ENCODE results near the gene ZNF714.
A peak's percentile ranks its signal among the peaks of the same experiment; 100 is the strongest.
"Not testable (repeated sequence)": the region's sequence is repeated elsewhere in the genome, so short reads cannot be mapped to it uniquely, and the experiment has no call there.

Gene ZNF714

GRCh38 chr19:21134934-21135366 lies 52.9 kb downstream of the ZNF714 start:
- no peaks in the 10 kb centered on the region for H3K9me3 ChIP-seq (replicated peaks; ENCODE audit: low read length)
- H3K9ac ChIP-seq (ENCODE audit: low read depth, low read length), result no peak overlapping the region
- no peaks in the 10 kb centered on the region for H3K27me3 ChIP-seq (ENCODE audit: control insufficient read depth, insufficient read depth, low read length)

DNA sequence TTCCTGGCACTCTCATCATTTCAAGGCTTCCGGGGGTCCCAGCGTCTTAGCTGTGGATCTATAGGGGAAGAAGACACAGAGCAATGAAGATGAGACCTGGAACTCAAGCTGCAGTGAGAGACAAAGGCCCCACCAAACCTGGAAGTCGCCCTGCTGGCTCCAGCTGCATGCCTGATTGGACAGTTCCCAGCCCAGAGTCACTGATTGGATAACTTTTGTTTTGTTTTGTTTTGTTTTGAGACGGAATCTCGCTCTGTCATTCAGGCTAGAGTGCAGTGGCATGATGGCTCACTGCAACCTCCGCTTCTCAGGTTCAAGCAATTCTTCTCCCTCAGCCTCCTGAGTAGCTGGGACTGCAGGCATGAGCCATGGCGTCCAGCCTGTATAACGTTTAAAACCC lies 53.4 kb downstream of the ZNF714 start:
- no peaks in the 10 kb centered on the region for H3K27me3 ChIP-seq (ENCODE audit: control insufficient read depth, insufficient read depth, low read length)
- no peak overlapping the region for H3K9ac ChIP-seq (ENCODE audit: low read depth, low read length)
- no peaks in the 10 kb centered on the region for H3K9me3 ChIP-seq (replicated peaks; ENCODE audit: low read length)
- H3K4me1 ChIP-seq (ENCODE audit: control insufficient read depth, insufficient read depth, low read length), result no peaks in the 10 kb centered on the region
- no peak overlapping the region for H3K4me3 ChIP-seq (ENCODE audit: low read length)
- H3K36me3 ChIP-seq (ENCODE audit: insufficient read depth, low read length), result no peaks in the 10 kb centered on the region
- H3K4me2 ChIP-seq (ENCODE audit: low read length), result no peak overlapping the region

More at GRCh38 chr19:21134934-21135366, 52.9 kb downstream of the ZNF714 start:
- H3K4me3 ChIP-seq (ENCODE audit: low read length), result no peak overlapping the region
- no peaks in the 10 kb centered on the region for H3K36me3 ChIP-seq (ENCODE audit: insufficient read depth, low read length)
- no peaks in the 10 kb centered on the region for H3K4me1 ChIP-seq (ENCODE audit: control insufficient read depth, insufficient read depth, low read length)
- H3K4me2 ChIP-seq (ENCODE audit: low read length), result no peak overlapping the region

DNA sequence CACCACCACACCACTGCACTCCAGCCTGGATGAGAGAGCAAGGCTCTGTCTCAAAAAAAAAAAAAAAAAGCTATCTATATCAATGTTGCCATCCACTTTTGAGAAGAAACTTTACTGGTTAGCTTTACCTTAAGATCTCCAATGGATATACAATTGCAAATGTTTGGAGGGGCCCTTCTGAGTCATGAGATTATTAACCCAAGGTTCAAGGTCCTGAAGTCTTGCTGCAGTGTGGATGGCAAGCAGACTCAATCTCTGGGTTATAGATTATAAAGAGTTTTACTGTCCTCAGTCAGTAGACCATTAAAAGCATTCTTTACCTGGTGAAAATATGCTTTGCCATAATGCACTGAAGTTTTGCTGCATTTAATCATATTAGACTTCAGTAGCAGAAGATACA lies 56.1 kb downstream of the ZNF714 start:
- Histone ChIP-seq H3K36me3 (ENCODE audit: insufficient read depth, low read length) (no peaks in the 10 kb centered on the region), H3K9me3 (replicated peaks; ENCODE audit: low read length) (no peaks in the 10 kb centered on the region), H3K27me3 (ENCODE audit: control insufficient read depth, insufficient read depth, low read length) (no peaks in the 10 kb centered on the region), H3K4me3 (ENCODE audit: low read length) (no peak overlapping the region), H3K4me2 (ENCODE audit: low read length) (no peak overlapping the region), H3K4me1 (ENCODE audit: control insufficient read depth, insufficient read depth, low read length) (peaks cover 6% of the 10 kb centered on the region), H3K9ac (ENCODE audit: low read depth, low read length) (no peak overlapping the region)

DNA sequence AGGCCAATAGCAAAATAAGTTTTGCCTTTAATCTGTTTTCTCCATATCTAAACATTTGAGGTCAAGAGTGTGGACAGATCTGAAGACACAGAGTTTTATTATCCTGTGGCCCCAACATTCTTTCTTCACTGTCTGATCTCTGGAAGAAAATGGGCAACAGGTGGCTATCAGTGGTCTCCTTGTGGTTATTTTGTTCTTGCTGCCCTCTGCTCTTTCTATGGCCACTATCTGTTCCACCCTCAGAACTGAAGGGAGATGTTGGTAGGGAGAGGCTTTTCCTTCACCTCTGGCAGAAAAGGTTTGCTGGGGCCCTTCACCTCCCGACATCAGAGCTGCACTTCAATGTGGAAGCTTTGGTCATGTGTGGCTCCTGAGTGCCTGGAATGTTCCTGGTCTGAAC lies 59.0 kb downstream of the ZNF714 start:
- H3K4me2 ChIP-seq (ENCODE audit: low read length), result not testable (repeated sequence)
- H3K36me3 ChIP-seq (ENCODE audit: insufficient read depth, low read length), result peaks cover 25% of the 10 kb centered on the region

DNA sequence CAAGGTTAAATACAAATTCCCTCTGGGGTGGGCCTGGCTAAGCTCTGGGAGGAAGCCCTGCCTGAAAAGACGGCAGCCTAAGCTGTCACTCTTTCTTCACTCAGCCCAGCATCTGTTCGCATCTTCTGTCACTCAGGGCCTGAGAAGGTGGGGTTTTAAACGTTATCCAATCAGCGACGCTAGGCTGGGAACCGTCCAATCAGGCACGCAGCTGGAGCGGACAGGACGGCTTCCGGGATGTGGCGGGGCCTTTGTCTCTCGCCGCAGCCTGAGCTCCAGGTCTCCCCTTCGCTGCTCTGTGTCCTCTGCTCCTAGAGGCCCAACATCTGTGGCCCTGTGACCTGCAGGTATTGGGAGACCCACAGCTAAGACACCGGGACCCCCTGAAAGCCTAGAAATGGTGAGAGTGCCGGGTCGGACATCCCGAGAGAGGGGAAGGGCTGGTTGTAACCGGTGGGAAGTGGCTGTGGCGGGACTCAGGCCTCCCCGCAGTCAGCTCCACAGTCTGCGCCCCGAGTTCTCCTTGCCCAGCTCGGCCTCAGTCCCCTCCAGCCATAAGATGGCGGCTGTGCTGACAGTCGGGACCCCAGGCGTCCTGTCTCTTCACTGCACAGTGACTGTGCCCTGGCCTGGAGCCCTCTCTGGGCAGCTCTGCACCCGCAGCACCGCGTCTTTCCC lies 59.9 kb downstream of the ZNF714 start, which contains the start of gene ZNF431:
Gene ZNF431 (plus strand): TSS at position 254 of the 678 bp plus-strand sequence. CDS start 144 bp downstream, at position 398.
- H3K4me3 ChIP-seq (ENCODE audit: low read length), result peak within 1 kb of the TSS; percentile 95
- H3K36me3 ChIP-seq (ENCODE audit: insufficient read depth, low read length), result peaks cover 32% of the 10 kb centered on the region
- peak within 1 kb of the TSS; percentile 98 for H3K9ac ChIP-seq (ENCODE audit: low read depth, low read length)
- no peaks in the 10 kb centered on the region for H3K27me3 ChIP-seq (ENCODE audit: control insufficient read depth, insufficient read depth, low read length)
- peak within 1 kb of the TSS; percentile 80 for H3K4me2 ChIP-seq (ENCODE audit: low read length)
- no peaks in the 10 kb centered on the region for H3K9me3 ChIP-seq (replicated peaks; ENCODE audit: low read length)
- H3K4me1 ChIP-seq (ENCODE audit: control insufficient read depth, insufficient read depth, low read length), result peaks cover 9% of the 10 kb centered on the region

More for the DNA sequence above, 59.0 kb downstream of the ZNF714 start:
- H3K4me1 ChIP-seq (ENCODE audit: control insufficient read depth, insufficient read depth, low read length); H3K9me3 ChIP-seq (replicated peaks; ENCODE audit: low read length); H3K9ac ChIP-seq (ENCODE audit: low read depth, low read length); H3K4me3 ChIP-seq (ENCODE audit: low read length); H3K27me3 ChIP-seq (ENCODE audit: control insufficient read depth, insufficient read depth, low read length): not testable (repeated sequence)

- H3K9ac ChIP-seq (ENCODE audit: low read depth, low read length), result peak overlapping the region; percentile 98
- peak overlapping the region; percentile 16 for H3K4me3 ChIP-seq (ENCODE audit: low read length)
- peaks cover 44% of the 10 kb centered on the region for H3K36me3 ChIP-seq (ENCODE audit: insufficient read depth, low read length)
- peaks cover 9% of the 10 kb centered on the region for H3K4me1 ChIP-seq (ENCODE audit: control insufficient read depth, insufficient read depth, low read length)
- no peaks in the 10 kb centered on the region for H3K27me3 ChIP-seq (ENCODE audit: control insufficient read depth, insufficient read depth, low read length)
- peak overlapping the region; percentile 80 for H3K4me2 ChIP-seq (ENCODE audit: low read length)
- no peaks in the 10 kb centered on the region for H3K9me3 ChIP-seq (replicated peaks; ENCODE audit: low read length)
These were observed 61.4 kb downstream of the ZNF714 start for GRCh38 chr19:21143428-21143827.

DNA sequence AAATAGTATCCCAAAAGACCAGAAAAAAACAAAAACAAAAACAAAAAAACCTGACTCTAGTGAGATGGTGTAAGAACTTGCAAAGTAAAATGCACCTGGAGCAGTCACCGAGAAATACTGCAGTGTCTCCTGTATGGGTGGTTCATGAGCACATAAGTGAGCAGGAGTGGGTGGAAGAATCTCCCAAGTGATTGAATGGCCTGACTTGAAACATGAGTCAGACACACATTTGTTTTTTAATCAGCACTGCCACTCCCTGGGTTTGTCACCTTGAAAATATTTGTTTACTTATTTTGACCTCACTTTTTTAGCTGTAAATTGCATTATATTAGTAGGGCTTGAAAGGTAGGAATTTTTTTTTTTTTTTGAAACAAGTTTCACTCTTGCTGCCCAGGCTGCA lies 61.9 kb downstream of the ZNF714 start:
- H3K4me2 ChIP-seq (ENCODE audit: low read length), result peak overlapping the region; percentile 9
- H3K4me1 ChIP-seq (ENCODE audit: control insufficient read depth, insufficient read depth, low read length), result peaks cover 9% of the 10 kb centered on the region
- no peak overlapping the region for H3K4me3 ChIP-seq (ENCODE audit: low read length)
- H3K9ac ChIP-seq (ENCODE audit: low read depth, low read length), result no peak overlapping the region
- peaks cover 48% of the 10 kb centered on the region for H3K36me3 ChIP-seq (ENCODE audit: insufficient read depth, low read length)
- no peaks in the 10 kb centered on the region for H3K9me3 ChIP-seq (replicated peaks; ENCODE audit: low read length)
- no peaks in the 10 kb centered on the region for H3K27me3 ChIP-seq (ENCODE audit: control insufficient read depth, insufficient read depth, low read length)

GRCh38 chr19:21147540-21147939 lies 65.5 kb downstream of the ZNF714 start:
- H3K36me3 ChIP-seq (ENCODE audit: insufficient read depth, low read length), result peaks cover 79% of the 10 kb centered on the region
- no peak overlapping the region for H3K4me3 ChIP-seq (ENCODE audit: low read length)
- no peak overlapping the region for H3K4me2 ChIP-seq (ENCODE audit: low read length)
- H3K9me3 ChIP-seq (replicated peaks; ENCODE audit: low read length), result no peaks in the 10 kb centered on the region
- no peak overlapping the region for H3K9ac ChIP-seq (ENCODE audit: low read depth, low read length)
- peaks cover 9% of the 10 kb centered on the region for H3K4me1 ChIP-seq (ENCODE audit: control insufficient read depth, insufficient read depth, low read length)
- H3K27me3 ChIP-seq (ENCODE audit: control insufficient read depth, insufficient read depth, low read length), result no peaks in the 10 kb centered on the region

- H3K27me3 ChIP-seq (ENCODE audit: control insufficient read depth, insufficient read depth, low read length), result no peaks in the 10 kb centered on the region
- no peak overlapping the region for H3K4me2 ChIP-seq (ENCODE audit: low read length)
- H3K9ac ChIP-seq (ENCODE audit: low read depth, low read length), result no peak overlapping the region
- H3K36me3 ChIP-seq (ENCODE audit: insufficient read depth, low read length), result peaks cover 82% of the 10 kb centered on the region
- no peaks in the 10 kb centered on the region for H3K4me1 ChIP-seq (ENCODE audit: control insufficient read depth, insufficient read depth, low read length)
- H3K9me3 ChIP-seq (replicated peaks; ENCODE audit: low read length), result no peaks in the 10 kb centered on the region
- no peak overlapping the region for H3K4me3 ChIP-seq (ENCODE audit: low read length)
These were observed 66.7 kb downstream of the ZNF714 start for GRCh38 chr19:21148681-21149080.

GRCh38 chr19:21149877-21150276 lies 67.9 kb downstream of the ZNF714 start:
- no peak overlapping the region for H3K4me2 ChIP-seq (ENCODE audit: low read length)
- no peaks in the 10 kb centered on the region for H3K4me1 ChIP-seq (ENCODE audit: control insufficient read depth, insufficient read depth, low read length)
- peaks cover 72% of the 10 kb centered on the region for H3K36me3 ChIP-seq (ENCODE audit: insufficient read depth, low read length)
- no peak overlapping the region for H3K9ac ChIP-seq (ENCODE audit: low read depth, low read length)
- H3K9me3 ChIP-seq (replicated peaks; ENCODE audit: low read length), result no peaks in the 10 kb centered on the region
- no peaks in the 10 kb centered on the region for H3K27me3 ChIP-seq (ENCODE audit: control insufficient read depth, insufficient read depth, low read length)
- no peak overlapping the region for H3K4me3 ChIP-seq (ENCODE audit: low read length)

DNA sequence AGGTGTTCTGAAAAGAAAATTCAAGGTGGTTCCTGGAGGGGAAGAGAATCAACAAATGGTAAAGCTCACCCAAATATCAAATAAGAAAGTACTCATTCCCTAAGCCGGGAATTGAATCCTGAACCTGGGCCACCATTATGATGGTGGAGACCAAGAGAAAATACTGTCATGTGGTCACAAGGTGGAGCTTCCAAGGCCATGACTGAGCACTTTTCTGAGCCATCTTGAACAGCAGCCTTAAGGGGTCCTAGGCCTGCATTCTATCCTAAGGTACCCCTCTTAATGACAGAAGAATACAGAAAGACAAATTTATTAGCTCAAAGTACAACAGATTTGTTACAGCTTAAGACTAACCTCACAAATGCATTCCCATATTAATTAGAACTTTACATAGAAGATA lies 69.5 kb downstream of the ZNF714 start:
- Histone ChIP-seq H3K27me3 (ENCODE audit: control insufficient read depth, insufficient read depth, low read length) (no peaks in the 10 kb centered on the region), H3K36me3 (ENCODE audit: insufficient read depth, low read length) (peaks cover 67% of the 10 kb centered on the region), H3K9ac (ENCODE audit: low read depth, low read length) (no peak overlapping the region), H3K4me2 (ENCODE audit: low read length) (no peak overlapping the region), H3K4me1 (ENCODE audit: control insufficient read depth, insufficient read depth, low read length) (no peaks in the 10 kb centered on the region), H3K4me3 (ENCODE audit: low read length) (no peak overlapping the region), H3K9me3 (replicated peaks; ENCODE audit: low read length) (no peaks in the 10 kb centered on the region)

GRCh38 chr19:21158523-21159135 lies 76.6 kb downstream of the ZNF714 start:
- Histone ChIP-seq H3K9me3 (replicated peaks; ENCODE audit: low read length) (no peaks in the 10 kb centered on the region), H3K4me1 (ENCODE audit: control insufficient read depth, insufficient read depth, low read length) (peaks cover 7% of the 10 kb centered on the region), H3K36me3 (ENCODE audit: insufficient read depth, low read length) (peaks cover 34% of the 10 kb centered on the region)

More at GRCh38 chr19:21158523-21159135, 76.6 kb downstream of the ZNF714 start:
- Histone ChIP-seq H3K4me3 (ENCODE audit: low read length) (no peak overlapping the region), H3K27me3 (ENCODE audit: control insufficient read depth, insufficient read depth, low read length) (no peaks in the 10 kb centered on the region), H3K9ac (ENCODE audit: low read depth, low read length) (no peak overlapping the region), H3K4me2 (ENCODE audit: low read length) (no peak overlapping the region)

All from skeletal muscle satellite cell (primary cell).